Activated T-cell treated with anti-CD3 and anti-CD28 coated beads for 24 hours (primary cell): ENCODE measurements around the gene SLC66A2.
"Not testable (repeated sequence)": the region's sequence is repeated elsewhere in the genome, so short reads cannot be mapped to it uniquely, and the experiment has no call there.

Experiments used
- DNase-seq: peaks from one replicate; pipeline ENCODE4 v3.0.0-alpha.2; 2020; ENCODE audit warnings: low read depth

Gene SLC66A2

GRCh38 chr18:79866889-79867574, 84.4 kb downstream of the SLC66A2 start:
- DNase-seq: no peak

GRCh38 chr18:79865951-79866350, 85.5 kb downstream of the SLC66A2 start:
- not testable (repeated sequence) for DNase-seq

GRCh38 chr18:79864955-79865354, 86.5 kb downstream of the SLC66A2 start:
- DNase-seq: not testable (repeated sequence)

GRCh38 chr18:79864006-79864725, 87.3 kb downstream of the SLC66A2 start:
- DNase-seq: no peak

- DNase-seq: no peak
Observed at GRCh38 chr18:79863161-79864005, 88.1 kb downstream of the SLC66A2 start.

- no peak for DNase-seq
Observed at GRCh38 chr18:79862562-79862961, 88.9 kb downstream of the SLC66A2 start.

GRCh38 chr18:79861687-79862086, 89.8 kb downstream of the SLC66A2 start:
- DNase-seq: no peak

GRCh38 chr18:79859314-79859713, 92.1 kb downstream of the SLC66A2 start:
- no peak for DNase-seq

GRCh38 chr18:79857082-79857671, 94.3 kb downstream of the SLC66A2 start:
- no peak for DNase-seq

GRCh38 chr18:79856119-79857007, 95.1 kb downstream of the SLC66A2 start:
- DNase-seq: no peak

- DNase-seq: no peak
Observed at GRCh38 chr18:79855147-79855933, 96.1 kb downstream of the SLC66A2 start.

GRCh38 chr18:79853993-79854364, 97.5 kb downstream of the SLC66A2 start:
- no peak for DNase-seq

- no peak for DNase-seq
Observed at GRCh38 chr18:79853303-79853992, 98.0 kb downstream of the SLC66A2 start.

GRCh38 chr18:79852561-79853302, 98.7 kb downstream of the SLC66A2 start:
- no peak for DNase-seq
